ENCODE results near the gene NME2. TPM values are rescaled to one million over a fixed set of nuclear protein-coding genes. Genes with fewer than 3 reads are reported as not detected.

Gene NME2
- total RNA-seq, 1 donor, result 524 TPM

- no peak overlapping the region for H3K4me3 ChIP-seq (ENCODE audit: insufficient read depth, low read length)
- H4K20me1 ChIP-seq (ENCODE audit: insufficient read depth, low read length), result no peaks in the 10 kb centered on the region
- no peak overlapping the region for H2AFZ ChIP-seq (ENCODE audit: low read length)
- H3K79me2 ChIP-seq (ENCODE audit: insufficient read depth, low read length), result peaks cover 2% of the 10 kb centered on the region
- no peak overlapping the region for H3K27ac ChIP-seq (ENCODE audit: low read depth, low read length)
- no peak for DNase-seq (ENCODE audit: insufficient read length, low spot score, missing footprints)
- no peaks in the 10 kb centered on the region for H3K9me3 ChIP-seq (ENCODE audit: low read depth, low read length)
- peaks cover 8% of the 10 kb centered on the region for H3K36me3 ChIP-seq (ENCODE audit: insufficient read depth, low read length)
- H3K4me1 ChIP-seq (ENCODE audit: insufficient read depth, low read length), result peaks cover 4% of the 10 kb centered on the region
- no peak overlapping the region for H3K4me2 ChIP-seq (ENCODE audit: insufficient read depth, low read length)
- TF ChIP-seq CTCF (IDR thresholded peaks at IDR 0.05; ENCODE audit: extremely low read depth, low read depth, low read length), result no peak
- no peaks in the 10 kb centered on the region for H3K27me3 ChIP-seq (ENCODE audit: insufficient read depth, low read length)
Observed at GRCh38 chr17:51221322-51221721, 55.1 kb downstream of the NME2 start.

Other genes starting within 250 kb of the NME2 start
- 175 and 192 TPM in 2 replicates for gene SPAG9, start 45.5 kb upstream of the NME2 start, total RNA-seq
- gene NME1, start 12.9 kb upstream of the NME2 start, total RNA-seq, result 53.6 and 58.6 TPM in 2 replicates
- gene MBTD1, start 93.6 kb downstream of the NME2 start, total RNA-seq, result 13.3 and 16.3 TPM in 2 replicates
- 31.5 and 38.0 TPM in 2 replicates for gene UTP18, start 94.1 kb downstream of the NME2 start, total RNA-seq

All from osteoblast (primary cell).